Neural progenitor cell (in vitro differentiated cells): Measurements from ENCODE around the gene REPS1.

Experiments used
- EZH2 ChIP-seq: fragments of 200-600 bp; sonication (generic); IDR thresholded peaks from 2 replicates; pipeline ENCODE4 v1.6.1; 2017; ENCODE audit warnings: antibody characterized with exemption, mild to moderate bottlenecking, moderate library complexity
- EZH2phosphoT487 ChIP-seq: fragments of 200-600 bp; sonication (generic); IDR thresholded peaks from 2 replicates; pipeline ENCODE4 v1.6.1; 2017; ENCODE audit warnings: antibody characterized with exemption
- TF ChIP-seq, protein P1 (sequence below): fragments of 200-600 bp; sonication (generic); IDR thresholded peaks from 2 replicates; pipeline ENCODE4 v1.5.1; 2017; ENCODE audit warnings: antibody characterized with exemption, mild to moderate bottlenecking

DNA sequence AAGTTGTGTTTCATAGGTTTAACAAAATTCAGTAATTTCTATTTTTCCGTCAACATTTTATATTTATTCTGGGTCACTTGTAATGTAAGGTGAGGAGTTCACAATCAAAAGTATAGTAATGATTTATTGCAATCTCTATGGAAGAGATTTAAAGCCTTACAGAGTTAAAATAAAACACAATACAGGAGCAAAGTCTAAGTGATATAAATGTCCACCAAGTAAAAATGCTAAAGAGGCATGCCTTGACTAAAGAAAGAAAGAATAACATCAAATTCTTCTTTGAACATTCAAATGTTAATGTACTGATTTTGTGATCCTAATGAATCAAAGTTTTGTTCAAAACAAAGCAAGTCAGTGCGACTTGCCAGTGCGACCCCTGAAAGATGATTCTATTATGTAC, 61.5 kb downstream of the REPS1 start:
- TF ChIP-seq, protein P1, sequence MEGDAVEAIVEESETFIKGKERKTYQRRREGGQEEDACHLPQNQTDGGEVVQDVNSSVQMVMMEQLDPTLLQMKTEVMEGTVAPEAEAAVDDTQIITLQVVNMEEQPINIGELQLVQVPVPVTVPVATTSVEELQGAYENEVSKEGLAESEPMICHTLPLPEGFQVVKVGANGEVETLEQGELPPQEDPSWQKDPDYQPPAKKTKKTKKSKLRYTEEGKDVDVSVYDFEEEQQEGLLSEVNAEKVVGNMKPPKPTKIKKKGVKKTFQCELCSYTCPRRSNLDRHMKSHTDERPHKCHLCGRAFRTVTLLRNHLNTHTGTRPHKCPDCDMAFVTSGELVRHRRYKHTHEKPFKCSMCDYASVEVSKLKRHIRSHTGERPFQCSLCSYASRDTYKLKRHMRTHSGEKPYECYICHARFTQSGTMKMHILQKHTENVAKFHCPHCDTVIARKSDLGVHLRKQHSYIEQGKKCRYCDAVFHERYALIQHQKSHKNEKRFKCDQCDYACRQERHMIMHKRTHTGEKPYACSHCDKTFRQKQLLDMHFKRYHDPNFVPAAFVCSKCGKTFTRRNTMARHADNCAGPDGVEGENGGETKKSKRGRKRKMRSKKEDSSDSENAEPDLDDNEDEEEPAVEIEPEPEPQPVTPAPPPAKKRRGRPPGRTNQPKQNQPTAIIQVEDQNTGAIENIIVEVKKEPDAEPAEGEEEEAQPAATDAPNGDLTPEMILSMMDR = no peak
- TF ChIP-seq EZH2phosphoT487 (no peak), EZH2 (no peak)
